AG09319 (cell line): ENCODE results near the gene SRRM4.

Experiments used
- DNase-seq: peaks from one replicate; pipeline ENCODE4 v3.0.0-alpha.2; 2010; ENCODE audit warnings: low read depth; ENCODE audit errors: extremely low read depth
- TF ChIP-seq, protein P1 (sequence below): IDR thresholded peaks from 2 replicates; pipeline ENCODE4 v1.5.1; 2011; ENCODE audit warnings: low read depth, mild to moderate bottlenecking, inconsistent platforms, low read length, moderate library complexity

SRRM4 gene

DNA sequence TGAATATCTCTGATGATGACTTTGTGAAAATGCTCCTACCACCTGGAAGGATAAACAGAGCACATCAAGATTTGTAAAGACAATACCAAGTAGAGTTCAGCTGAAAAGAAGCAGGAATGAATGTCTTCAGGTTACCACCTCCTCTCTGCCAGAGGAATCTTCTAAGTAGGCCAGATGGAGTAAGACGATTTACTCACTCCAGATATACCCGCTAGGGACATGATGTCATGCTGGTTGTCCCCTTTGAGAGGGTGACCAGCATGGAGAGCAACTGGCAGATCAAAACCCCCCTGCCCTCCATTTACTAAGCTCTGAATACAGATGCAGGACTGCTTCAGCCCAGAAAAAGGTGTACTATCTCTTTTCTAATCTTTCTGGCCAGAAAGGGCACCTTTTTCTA is 158.1 kb downstream of the SRRM4 start:
- TF ChIP-seq, protein P1, sequence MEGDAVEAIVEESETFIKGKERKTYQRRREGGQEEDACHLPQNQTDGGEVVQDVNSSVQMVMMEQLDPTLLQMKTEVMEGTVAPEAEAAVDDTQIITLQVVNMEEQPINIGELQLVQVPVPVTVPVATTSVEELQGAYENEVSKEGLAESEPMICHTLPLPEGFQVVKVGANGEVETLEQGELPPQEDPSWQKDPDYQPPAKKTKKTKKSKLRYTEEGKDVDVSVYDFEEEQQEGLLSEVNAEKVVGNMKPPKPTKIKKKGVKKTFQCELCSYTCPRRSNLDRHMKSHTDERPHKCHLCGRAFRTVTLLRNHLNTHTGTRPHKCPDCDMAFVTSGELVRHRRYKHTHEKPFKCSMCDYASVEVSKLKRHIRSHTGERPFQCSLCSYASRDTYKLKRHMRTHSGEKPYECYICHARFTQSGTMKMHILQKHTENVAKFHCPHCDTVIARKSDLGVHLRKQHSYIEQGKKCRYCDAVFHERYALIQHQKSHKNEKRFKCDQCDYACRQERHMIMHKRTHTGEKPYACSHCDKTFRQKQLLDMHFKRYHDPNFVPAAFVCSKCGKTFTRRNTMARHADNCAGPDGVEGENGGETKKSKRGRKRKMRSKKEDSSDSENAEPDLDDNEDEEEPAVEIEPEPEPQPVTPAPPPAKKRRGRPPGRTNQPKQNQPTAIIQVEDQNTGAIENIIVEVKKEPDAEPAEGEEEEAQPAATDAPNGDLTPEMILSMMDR = no peak
- DNase-seq = no peak

DNA sequence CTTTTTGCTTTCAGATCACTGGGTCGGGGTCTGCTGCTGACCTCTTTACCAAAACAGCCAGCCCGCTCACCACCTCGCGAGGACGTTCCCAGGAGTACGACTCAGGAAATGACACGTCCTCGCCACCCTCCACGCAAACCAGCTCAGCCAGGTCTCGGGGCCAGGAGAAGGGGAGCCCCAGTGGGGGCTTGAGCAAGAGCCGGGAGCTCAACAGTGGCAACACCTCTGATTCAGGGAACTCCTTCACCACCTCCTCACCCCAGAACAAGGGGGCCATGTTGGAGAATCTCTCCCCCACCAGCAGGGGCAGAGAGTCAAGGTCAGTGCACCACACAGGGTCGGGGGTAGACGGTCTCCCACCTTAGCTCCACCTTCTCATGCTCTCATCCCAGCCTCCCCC is 164.0 kb downstream of the SRRM4 start:
- TF ChIP-seq, protein P1 = no peak
- DNase-seq = no peak

DNA sequence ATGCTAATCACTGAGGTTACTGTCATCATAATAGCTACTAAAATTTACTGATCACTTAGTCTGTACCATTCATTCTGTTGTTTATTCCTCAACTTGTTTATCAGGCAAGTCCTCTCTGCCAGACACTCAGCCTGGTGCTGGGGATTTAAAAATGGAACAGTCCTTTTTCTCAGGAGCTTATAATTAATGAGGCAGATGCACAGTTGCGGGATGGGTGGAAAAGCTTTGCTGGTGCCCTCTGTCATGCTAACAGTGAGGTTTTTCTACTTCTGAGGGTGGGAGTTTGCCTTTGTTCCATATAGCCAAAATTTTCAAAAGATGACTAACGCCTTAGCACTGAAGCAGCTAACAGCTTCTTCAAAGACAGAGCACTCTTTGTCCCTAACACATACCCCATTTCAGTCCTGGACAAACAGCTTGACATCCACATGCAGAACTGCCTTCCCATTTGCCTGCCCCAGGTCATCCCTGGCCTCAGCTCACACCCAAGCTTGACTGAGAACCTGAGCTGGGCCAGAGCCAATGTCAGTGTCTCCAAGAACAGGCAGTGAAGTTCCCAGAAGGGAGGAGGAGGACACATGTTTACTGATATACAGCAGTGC is 166.6 kb downstream of the SRRM4 start:
- DNase-seq = no peak
- TF ChIP-seq, protein P1 = no peak

DNA sequence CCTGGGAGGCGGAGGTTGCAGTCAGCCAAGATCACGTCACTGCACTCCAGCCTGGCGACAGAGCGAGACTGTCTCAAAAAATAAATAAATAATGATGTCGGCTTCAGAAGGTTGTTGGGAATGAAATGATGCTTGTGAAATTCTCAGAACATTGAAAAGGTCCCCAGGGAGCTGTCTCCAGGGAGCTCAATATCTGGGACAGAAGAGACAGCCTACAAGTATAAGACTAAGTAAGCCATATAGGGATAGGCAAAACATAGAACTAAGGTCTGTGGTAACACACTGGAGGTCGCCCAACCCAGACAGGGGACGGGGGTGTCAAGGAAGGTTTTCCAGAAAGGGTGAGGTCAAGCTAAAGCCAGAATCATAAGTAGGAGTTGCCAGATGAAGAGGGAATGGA is 167.9 kb downstream of the SRRM4 start:
- TF ChIP-seq, protein P1 = no peak

DNA sequence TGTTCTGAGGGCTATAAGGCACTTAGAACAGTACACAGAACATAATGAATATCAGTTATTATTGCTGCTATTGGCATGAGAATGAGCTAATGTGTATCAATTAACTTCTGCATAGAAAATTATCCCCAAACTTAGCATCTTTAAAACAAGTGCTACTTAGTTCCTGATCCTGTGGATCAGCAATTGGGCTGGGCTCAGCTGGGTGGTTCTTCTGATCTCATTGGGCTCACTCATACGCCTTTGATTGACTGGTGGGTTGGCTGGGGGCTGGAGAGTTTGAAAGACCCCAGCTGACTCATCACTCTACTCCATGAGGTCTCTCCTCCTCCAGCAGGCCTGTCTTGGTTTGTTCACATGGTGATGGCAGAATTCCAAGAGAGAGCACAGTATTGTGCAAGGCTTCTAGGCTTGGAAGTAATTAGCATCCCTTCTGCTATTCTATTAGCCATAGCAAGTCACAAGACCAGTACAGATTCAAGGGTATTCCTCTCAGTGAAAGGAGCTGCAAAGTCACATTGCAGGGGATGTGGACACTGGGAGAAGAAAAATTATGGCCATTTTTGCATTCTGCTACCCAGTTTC is 170.2 kb downstream of the SRRM4 start:
- TF ChIP-seq, protein P1 = no peak
- no peak for DNase-seq

More for the DNA sequence above, 167.9 kb downstream of the SRRM4 start:
- no peak for DNase-seq

DNA sequence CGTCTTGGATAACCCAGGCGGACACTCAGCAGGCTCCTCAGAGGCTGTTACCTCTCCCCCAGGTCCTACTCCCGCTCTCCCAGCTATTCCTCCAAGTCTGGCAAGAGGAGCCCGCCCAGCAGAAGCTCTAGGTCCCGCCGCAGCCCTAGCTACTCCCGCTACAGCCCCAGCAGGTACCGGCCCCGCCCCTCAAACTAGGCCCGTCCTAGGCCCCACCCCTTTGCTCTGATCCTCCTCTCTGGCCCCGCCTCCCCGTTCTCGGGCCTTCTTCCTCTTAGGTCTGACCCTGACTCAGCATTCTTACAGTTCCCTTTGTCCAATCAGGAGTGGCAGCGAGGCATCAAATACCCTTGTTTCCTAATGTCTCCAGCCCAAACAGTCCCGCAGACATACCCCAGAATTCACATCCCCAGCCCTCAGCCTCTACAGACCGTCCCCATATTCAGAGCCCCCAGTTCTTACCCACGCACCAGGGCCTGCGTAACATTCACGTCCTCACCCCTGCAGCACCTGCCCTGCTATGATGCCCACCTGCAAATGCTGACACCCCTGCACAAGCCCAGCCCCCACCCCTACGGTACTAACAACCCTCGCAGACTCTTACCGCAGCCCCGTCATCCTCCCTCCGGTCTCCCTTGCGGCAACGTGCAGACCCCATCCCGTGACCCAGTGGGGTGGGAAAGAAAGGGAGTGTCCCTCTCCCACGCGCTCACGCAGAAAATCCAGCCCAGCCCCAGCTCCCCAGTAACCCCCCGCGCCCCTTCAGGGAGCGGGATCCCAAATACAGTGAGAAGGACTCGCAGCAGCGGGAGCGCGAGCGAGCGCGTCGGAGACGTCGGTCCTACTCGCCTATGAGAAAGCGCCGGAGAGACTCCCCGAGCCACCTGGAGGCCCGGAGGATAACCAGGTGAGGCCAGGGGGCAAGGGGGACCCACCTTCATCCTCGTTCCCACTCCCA is 172.4 kb downstream of the SRRM4 start:
- DNase-seq = no peak
- TF ChIP-seq, protein P1 = no peak

DNA sequence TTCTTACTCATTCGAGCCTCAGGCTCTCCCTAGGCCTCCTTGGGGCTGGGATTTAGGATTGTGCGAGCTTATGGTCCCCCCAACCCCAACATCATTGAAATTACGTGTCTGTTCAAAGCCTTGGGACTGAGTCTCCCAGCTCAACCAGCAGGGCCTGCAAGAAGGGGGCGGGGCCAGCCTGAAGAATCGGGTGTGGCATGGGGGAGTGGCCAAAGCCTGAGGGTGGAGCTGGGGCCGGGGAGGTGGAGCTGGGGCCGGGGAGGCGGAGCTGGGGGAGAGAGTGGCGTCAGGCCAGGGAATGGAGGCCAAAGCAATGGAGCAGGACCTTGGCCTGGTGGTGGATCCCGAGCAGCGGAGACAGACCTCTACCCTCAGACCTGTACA is 173.1 kb downstream of the SRRM4 start:
- no peak for DNase-seq
- TF ChIP-seq, protein P1 = no peak
